Cardiac fibroblast (primary cell): ENCODE results near the gene RNU6-1.

ENCODE experiments used
- DNase-seq, 2 donors: peaks; one replicate each; pipeline versions ENCODE4 v3.0.0 to v3.0.0-alpha.2; 2010; ENCODE audit warnings: low read depth in 2 of 2
- H3K4me3 ChIP-seq, 2 donors: replicated peaks in 1 of 2; 1 replicate in 1 of 2; 2 replicates in 1 of 2; pipeline ENCODE4 v1.5.1; 2011; ENCODE audit warnings: low read depth in 2 of 2, low read length in 2 of 2, mild to moderate bottlenecking in 2 of 2, moderate library complexity in 1 of 2
- TF ChIP-seq, protein P1 (sequence below): IDR thresholded peaks from one replicate; pipeline ENCODE4 v1.5.1; 2011; ENCODE audit warnings: low read depth, mild to moderate bottlenecking, low read length, inconsistent platforms

RNU6-1 gene

GRCh38 chr15:67803299-67803698, 36.5 kb downstream of the RNU6-1 start:
- TF ChIP-seq, protein P1, sequence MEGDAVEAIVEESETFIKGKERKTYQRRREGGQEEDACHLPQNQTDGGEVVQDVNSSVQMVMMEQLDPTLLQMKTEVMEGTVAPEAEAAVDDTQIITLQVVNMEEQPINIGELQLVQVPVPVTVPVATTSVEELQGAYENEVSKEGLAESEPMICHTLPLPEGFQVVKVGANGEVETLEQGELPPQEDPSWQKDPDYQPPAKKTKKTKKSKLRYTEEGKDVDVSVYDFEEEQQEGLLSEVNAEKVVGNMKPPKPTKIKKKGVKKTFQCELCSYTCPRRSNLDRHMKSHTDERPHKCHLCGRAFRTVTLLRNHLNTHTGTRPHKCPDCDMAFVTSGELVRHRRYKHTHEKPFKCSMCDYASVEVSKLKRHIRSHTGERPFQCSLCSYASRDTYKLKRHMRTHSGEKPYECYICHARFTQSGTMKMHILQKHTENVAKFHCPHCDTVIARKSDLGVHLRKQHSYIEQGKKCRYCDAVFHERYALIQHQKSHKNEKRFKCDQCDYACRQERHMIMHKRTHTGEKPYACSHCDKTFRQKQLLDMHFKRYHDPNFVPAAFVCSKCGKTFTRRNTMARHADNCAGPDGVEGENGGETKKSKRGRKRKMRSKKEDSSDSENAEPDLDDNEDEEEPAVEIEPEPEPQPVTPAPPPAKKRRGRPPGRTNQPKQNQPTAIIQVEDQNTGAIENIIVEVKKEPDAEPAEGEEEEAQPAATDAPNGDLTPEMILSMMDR = no peak
- DNase-seq = no peak
- no peak overlapping the region for H3K4me3 ChIP-seq

DNA sequence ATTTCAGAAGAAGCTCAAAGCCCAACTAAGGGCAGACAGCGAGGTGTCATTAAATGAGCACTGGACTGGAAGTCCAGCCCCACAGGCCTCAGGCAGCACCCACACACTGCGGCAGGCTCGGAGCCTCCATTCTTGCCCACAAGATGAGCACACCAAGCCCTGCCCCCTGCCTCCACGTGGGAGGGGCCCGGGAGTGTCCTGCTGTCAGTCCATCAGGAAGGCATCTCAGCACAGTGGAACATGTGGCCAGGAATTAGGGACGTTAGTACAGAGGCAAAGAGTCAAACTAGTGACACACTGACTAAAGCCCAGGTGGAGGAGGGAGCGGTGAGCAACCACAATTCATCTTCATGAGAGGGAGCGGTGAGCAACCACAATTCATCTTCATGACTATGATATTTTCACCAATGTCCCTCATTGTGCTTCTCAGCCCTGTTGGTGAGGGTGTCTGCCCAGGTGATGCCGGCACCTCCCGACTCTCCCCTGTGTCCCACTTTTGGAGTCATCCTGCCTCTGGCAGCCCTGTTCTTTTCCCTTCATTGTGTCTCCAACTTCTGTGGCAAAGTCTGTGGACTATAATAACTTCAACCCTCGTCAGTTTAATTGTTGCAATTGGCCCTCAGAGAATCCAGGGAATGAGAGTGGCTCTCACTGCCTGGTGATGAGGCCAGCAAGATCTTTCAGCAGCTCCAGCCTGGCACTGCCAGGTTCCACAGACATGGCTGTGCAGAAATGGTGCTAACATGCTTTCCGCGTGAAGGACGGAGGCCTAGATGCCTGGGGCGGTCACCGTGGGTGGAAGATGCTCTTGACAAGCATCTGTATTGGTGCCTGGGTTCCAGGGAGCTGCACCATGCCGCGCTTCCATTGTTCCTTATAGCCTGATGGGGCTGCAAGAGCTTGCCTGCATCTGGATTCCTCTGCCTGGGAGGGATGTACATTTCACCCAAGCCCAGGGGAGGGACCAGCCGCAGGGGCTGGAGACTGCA, 37.6 kb downstream of the RNU6-1 start:
- DNase-seq = no peak
- TF ChIP-seq, protein P1 = no peak
- H3K4me3 ChIP-seq = no peak overlapping the region

DNA sequence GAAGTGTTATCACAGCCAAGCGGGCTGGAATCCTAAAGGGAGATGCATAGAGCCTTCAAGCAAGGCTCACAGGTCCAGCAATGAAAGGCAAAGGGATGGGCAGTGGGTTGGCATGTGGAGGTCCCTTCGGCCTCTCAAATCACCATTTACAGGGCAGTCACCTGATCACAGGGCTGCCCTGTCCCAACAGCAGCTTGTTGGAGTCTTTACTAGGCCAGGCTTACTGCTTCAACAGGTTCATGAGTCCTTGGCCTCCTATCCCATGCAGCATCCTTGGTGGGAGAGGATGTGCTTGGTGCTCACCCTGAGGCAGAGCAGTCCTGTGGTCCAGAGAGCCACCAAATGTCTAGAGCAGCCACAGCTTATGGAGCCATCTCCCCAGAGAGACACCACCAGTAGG, 38.7 kb downstream of the RNU6-1 start:
- TF ChIP-seq, protein P1 = no peak
- H3K4me3 ChIP-seq = no peak overlapping the region
- no peak for DNase-seq

GRCh38 chr15:67799801-67800205, 40.0 kb downstream of the RNU6-1 start:
- DNase-seq = no peak
- H3K4me3 ChIP-seq = no peak overlapping the region
- TF ChIP-seq, protein P1 = no peak

DNA sequence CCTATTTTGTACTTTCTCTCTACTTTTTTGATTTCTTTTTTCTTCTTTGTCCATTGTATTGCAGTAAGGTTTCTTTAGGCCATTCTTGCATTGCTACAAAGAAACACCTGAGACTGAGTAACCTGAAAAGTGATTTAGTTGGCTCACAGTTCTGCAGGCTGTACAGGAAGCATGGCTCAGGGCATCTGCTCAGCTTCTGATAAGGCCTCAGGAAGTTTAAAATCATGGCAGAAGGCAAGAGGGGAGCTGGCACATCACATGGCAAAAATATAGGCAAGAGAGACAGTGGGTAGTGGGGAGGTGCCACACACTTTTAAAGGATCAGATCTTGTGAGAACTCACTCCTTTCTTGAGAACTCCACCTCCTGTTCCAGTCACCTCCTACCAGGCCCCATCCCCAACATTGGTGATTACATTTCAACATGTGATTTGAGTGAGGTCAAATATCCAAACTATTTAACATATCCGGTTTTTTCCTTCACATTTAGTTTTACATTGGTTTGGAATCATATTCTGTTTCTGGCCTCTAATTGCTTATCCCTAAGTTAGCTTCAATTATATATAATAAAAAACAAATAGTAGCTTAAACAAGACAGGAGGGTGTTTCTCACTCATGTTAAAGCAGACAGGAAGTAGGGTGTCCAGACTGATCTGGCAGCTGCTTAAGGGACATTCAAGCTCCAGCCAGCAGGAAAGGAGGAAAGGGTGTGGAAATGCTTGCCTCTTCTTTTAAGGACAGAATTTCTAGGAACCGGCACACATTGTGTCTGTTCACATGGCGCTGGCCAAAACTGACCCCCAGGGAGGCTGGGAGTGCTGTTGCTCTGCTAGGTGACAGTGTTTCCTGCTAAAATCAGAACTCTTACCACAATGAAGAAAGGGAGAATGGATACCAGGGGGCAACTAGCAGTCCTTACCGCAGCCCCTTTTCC, 43.4 kb downstream of the RNU6-1 start:
- peak; percentile 25 to 34 for DNase-seq
- TF ChIP-seq, protein P1 = no peak
- no peak overlapping the region for H3K4me3 ChIP-seq

DNA sequence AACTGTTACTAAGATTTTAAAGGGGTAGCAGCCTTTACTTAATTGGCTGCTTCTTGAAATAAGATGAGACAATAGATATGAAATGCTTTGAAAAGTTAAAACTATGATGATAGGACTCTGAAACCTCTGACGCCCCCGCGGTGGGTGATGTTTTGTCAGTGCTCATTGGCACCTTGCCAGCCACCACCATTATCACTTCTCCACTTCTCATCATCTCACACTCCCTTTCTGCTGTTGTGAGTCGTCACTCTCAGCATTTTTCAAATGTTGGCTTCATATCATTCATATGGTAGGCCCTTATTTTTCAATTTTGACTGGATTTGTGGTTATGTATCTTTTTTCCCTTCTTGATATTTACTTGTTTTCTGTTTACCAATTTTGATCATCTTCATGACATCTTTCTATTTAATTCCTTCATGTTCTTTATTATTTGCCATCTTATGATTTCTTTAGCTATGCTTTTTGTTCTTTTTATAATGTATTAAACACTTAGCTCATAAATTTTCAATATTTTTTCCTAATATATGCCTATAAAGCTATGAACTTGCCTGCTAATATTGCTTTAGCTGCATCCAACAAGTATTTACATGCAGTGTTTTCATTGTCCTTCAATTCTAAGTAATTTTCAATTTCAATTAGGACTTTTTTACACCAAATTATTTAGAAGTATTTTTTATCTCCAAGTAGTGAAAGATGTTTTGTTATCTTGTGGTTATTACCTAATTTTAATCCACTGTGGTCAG, 44.8 kb downstream of the RNU6-1 start:
- DNase-seq = no peak
- no peak overlapping the region for H3K4me3 ChIP-seq
- TF ChIP-seq, protein P1 = no peak
